Transverse colon (tissue), 4 donors: ENCODE measurements around the gene SLC25A43. TPM values are rescaled to one million over a fixed set of nuclear protein-coding genes. Genes with fewer than 3 reads are reported as not detected.
"Not testable (repeated sequence)": the region's sequence is repeated elsewhere in the genome, so short reads cannot be mapped to it uniquely, and the experiment has no call there.

Source experiments
- DNase-seq: peaks from one replicate; pipeline ENCODE4 v3.0.0-alpha.2; 2019
- H3K27ac ChIP-seq, 4 donors: fragments of 200-600 bp; sonication (generic); 2 replicates each; pipeline ENCODE4 v1.5.1; 2016 to 2018; ENCODE audit warnings: inconsistent platforms in 4 of 4
- H3K27me3 ChIP-seq: fragments of 200-600 bp; sonication (generic); 2 replicates; pipeline ENCODE4 v1.5.1; 2017; ENCODE audit warnings: inconsistent platforms
- H3K36me3 ChIP-seq, 4 donors: fragments of 200-600 bp; sonication (generic); 2 replicates each; pipeline ENCODE4 v1.5.1; 2017 to 2019; ENCODE audit warnings: inconsistent platforms in 4 of 4
- H3K4me1 ChIP-seq, 4 donors: fragments of 200-600 bp; sonication (generic); 2 replicates each; pipeline ENCODE4 v1.5.1; 2017 to 2020; ENCODE audit warnings: inconsistent platforms in 4 of 4
- H3K4me3 ChIP-seq, 4 donors: fragments of 200-600 bp; sonication (generic); 1 replicate in 1 of 4; 2 replicates in 3 of 4; pipeline versions ENCODE4 v1.5.1 to v1.6.1; 2017 to 2019; ENCODE audit warnings: inconsistent platforms in 4 of 4
- H3K9me3 ChIP-seq, 2 donors: fragments of 200-600 bp; sonication (generic); 2 replicates each; pipeline ENCODE4 v1.5.1; 2017 to 2019; ENCODE audit warnings: inconsistent platforms in 2 of 2
- EP300 ChIP-seq: sonication (generic); formaldehyde crosslinking; IDR thresholded peaks from one replicate; pipeline ENCODE4 v1.6.1; 2017; ENCODE audit warnings: antibody characterized with exemption, low read depth
- POLR2A ChIP-seq: fragments of 450-650 bp; IDR thresholded peaks from one replicate; pipeline ENCODE4 v1.6.1; 2016; ENCODE audit warnings: antibody characterized with exemption, mild to moderate bottlenecking, moderate library complexity
- POLR2AphosphoS5 ChIP-seq, 3 donors: sonication (generic); formaldehyde crosslinking; IDR thresholded peaks; one replicate each; pipeline ENCODE4 v1.6.1; 2016; ENCODE audit warnings: antibody characterized with exemption in 3 of 3
- WGBS, 2 donors: methylation state at CpG; one replicate each; pipeline ENCODE4 v1.1.5; 2018; ENCODE audit warnings: low coverage in 1 of 2; 5-methylcytosine and 5-hydroxymethylcytosine counted together
- in situ Hi-C, 4 donors: fragments of 200-750 bp; cut with MboI; loops; one replicate each; pipeline versions ENCODE4 v1.15.0 to v1.15.1; 2017; ENCODE audit warnings: low sequenced_read_pairs in 3 of 4, low pct_ligation_motif_present in 1 of 4, low pct_unique_long_range_greater_than_20kb in 1 of 4
- intact Hi-C: fragments of 100-400 bp; cut with DNase I; formaldehyde crosslinking; loops from one replicate; pipeline ENCODE4 v1.15.1; 2023; ENCODE audit warnings: low total_unique reads
- total RNA-seq, 4 donors: library from RNA; depleted of rRNA; stranded (reverse); fragments of >200 nt; gene quantifications; one replicate each; pipeline ENCODE4 v1.1.0, GENCODE V29; 2016
- TF ChIP-seq, protein P1 (sequence below), 5 experiments: fragments of 200-600 bp in 3 of 5; fragments of 450-650 bp in 2 of 5; sonication (generic) in 3 of 5; IDR thresholded peaks; 1 replicate in 2 of 5; 2 replicates in 3 of 5; pipeline ENCODE4 v1.5.1; 2016 to 2017; ENCODE audit warnings: antibody characterized with exemption in 5 of 5, inconsistent platforms in 3 of 5, mild to moderate bottlenecking in 2 of 5, moderate library complexity in 1 of 5

The SLC25A43 gene
- total RNA-seq, 4 donors from 2014 or later, result 23.3 to 46.4 (median 43.4) TPM

DNA sequence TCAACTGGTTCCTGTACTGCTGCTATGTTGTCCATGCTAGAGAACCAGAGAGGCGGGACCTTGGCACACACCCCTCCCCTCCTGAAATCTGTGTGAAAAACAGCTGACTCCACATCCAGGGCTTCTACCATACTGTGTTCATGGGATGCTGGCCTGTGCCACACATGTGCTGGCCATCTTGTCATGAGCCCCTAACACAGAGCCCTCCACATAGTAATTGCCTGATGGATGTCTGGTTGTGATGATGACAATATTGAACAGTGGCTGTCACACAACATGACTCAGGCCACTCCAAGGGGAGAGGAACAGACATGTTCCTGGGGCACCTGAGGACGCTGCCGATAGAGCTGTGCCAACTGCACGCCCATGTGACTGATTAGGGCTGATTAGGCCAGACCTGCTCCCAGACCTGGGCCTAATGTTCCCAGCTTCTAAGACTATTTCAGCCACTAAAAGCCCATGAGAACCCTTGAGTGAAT is 82.2 kb downstream of the SLC25A43 start:
- TF ChIP-seq, protein P1, sequence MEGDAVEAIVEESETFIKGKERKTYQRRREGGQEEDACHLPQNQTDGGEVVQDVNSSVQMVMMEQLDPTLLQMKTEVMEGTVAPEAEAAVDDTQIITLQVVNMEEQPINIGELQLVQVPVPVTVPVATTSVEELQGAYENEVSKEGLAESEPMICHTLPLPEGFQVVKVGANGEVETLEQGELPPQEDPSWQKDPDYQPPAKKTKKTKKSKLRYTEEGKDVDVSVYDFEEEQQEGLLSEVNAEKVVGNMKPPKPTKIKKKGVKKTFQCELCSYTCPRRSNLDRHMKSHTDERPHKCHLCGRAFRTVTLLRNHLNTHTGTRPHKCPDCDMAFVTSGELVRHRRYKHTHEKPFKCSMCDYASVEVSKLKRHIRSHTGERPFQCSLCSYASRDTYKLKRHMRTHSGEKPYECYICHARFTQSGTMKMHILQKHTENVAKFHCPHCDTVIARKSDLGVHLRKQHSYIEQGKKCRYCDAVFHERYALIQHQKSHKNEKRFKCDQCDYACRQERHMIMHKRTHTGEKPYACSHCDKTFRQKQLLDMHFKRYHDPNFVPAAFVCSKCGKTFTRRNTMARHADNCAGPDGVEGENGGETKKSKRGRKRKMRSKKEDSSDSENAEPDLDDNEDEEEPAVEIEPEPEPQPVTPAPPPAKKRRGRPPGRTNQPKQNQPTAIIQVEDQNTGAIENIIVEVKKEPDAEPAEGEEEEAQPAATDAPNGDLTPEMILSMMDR (IDR thresholded peaks at IDR 0.05), result no peak
- TF ChIP-seq POLR2A (no peak), POLR2AphosphoS5 (IDR thresholded peaks at IDR 0.05) (no peak), EP300 (no peak)
- Histone ChIP-seq H3K36me3 (no peaks in the 10 kb centered on the region), H3K9me3 (no peaks in the 10 kb centered on the region), H3K27ac (no peak overlapping the region), H3K27me3 (no peaks in the 10 kb centered on the region), H3K4me3 (no peak overlapping the region), H3K4me1 (peaks cover 0 to 9% (median 1%) of the 10 kb centered on the region in 4 donors)
- no peak for DNase-seq
- 70% methylated on average over 4 of the region's 4 CpGs; no CpG with 5 or more reads in 1 of the 2 donors for WGBS, 2 donors
- in situ Hi-C loops (no loop called here), intact Hi-C loops (no loop called here)

GRCh38 chrX:119482041-119482440 is 82.9 kb downstream of the SLC25A43 start:
- intact Hi-C loops, result no loop called here
- no peaks in the 10 kb centered on the region for H3K9me3 ChIP-seq
- peak overlapping the region in 3 of 4 donors; percentile 22 to 50 (median 24) for H3K4me3 ChIP-seq
- WGBS, 2 donors, result 6 to 64% methylated on average over 3 to 10 of the region's 10 CpGs
- no peaks in the 10 kb centered on the region for H3K27me3 ChIP-seq
- no peak for DNase-seq
- H3K36me3 ChIP-seq, result no peaks in the 10 kb centered on the region
- H3K27ac ChIP-seq, result peak overlapping the region; percentile 74 to 82 (median 78)
- H3K4me1 ChIP-seq, result peaks cover 0 to 9% (median 0%) of the 10 kb centered on the region in 4 donors
- no peak for TF ChIP-seq POLR2A
- TF ChIP-seq, protein P1 (IDR thresholded peaks at IDR 0.05), result no peak
- in situ Hi-C loops, result no loop called here

DNA sequence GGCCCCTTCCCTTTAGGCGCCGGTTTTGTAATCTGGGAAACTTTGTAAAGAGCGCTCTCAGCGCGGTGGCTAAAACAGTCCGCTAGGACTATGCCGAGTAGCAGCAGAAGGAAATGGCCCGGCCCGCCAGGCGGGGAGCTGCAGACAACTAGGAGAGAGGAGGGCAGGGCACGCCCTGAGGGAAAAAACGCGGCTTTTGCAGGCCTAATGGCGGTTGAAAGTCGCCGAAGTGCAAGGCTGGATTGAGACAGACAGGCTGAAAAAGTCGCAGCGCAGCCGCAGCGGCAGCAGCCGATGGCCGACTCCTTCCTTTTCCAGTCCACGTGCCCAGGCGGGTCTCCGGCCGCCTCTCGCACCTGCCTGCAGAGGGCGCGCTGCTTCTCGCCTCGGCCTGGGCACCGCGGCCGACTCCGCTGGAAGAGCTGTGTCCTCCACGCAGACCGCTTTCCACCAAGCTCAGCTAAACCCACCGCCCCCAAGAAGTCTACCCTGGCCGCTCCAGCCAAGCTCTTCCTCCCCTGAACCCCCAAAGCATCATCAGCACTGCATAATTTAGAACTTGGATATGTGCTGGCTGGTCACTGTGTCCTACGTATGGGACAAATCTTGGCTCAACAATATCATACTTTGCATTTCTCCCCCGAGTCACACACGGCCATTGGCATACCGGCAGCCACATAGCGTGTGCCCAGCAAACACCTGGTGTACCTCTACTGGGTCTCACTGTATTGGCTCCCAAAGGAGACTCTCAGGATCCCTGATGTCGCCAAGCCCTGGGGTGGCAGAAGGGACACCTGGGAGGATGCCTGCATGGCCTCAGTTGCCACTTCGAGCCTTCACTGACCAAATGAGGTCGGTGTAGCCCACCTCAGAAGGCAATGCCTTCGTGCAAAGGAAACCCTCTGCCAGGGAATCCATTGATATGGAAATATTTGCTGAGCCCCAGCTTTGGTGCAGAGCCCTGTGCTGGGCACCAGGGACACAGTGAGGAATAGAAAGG is 83.6 kb downstream of the SLC25A43 start:
- in situ Hi-C loops, result no loop called here
- peak overlapping the region; percentile 74 to 82 (median 78) for H3K27ac ChIP-seq
- H3K27me3 ChIP-seq, result no peaks in the 10 kb centered on the region
- peak; percentile 76 for DNase-seq
- intact Hi-C loops, result no loop called here
- H3K4me3 ChIP-seq, result peak overlapping the region in 3 of 4 donors; percentile 22 to 50 (median 24)
- no peaks in the 10 kb centered on the region for H3K36me3 ChIP-seq
- H3K9me3 ChIP-seq, result no peaks in the 10 kb centered on the region
- TF ChIP-seq EP300 (no peak), POLR2AphosphoS5 (IDR thresholded peaks at IDR 0.05) (peak in 1 of 3 donors; percentile 12), POLR2A (peak; percentile 5)
- TF ChIP-seq, protein P1 (IDR thresholded peaks at IDR 0.05), result peak; percentile 60 to 75 (median 65)
- peaks cover 0 to 9% (median 0%) of the 10 kb centered on the region in 4 donors for H3K4me1 ChIP-seq
- 0 to 49% methylated on average over 1 to 44 of the region's 48 CpGs for WGBS, 2 donors

- in situ Hi-C loops, result no loop called here
Observed at GRCh38 chrX:119486745-119487144, 87.6 kb downstream of the SLC25A43 start.

DNA sequence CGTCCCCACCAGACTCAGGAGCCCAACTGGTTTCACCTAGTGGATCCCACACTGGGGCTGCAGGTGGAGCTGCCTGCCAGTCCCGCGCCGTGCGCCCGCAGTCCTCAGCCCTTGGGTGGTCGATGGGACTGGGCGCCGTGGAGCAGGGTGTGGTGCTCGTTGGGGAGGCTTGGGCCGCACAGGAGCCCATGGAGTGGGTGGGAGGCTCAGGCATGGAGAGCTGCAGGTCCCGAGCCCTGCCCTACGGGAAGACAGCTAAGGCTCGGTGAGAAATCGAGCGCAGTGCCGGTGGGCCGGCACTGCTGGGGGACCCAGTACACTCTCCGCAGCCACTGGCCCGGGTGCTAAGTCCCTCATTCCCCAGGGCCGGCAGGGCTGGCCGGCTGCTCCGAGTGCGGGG is 88.6 kb downstream of the SLC25A43 start:
- H3K36me3 ChIP-seq, H3K4me3 ChIP-seq, in situ Hi-C loops, H3K27ac ChIP-seq, H3K4me1 ChIP-seq, H3K27me3 ChIP-seq, intact Hi-C loops, H3K9me3 ChIP-seq, DNase-seq: not testable (repeated sequence)
- 93% methylated on average over 24 of the region's 24 CpGs; no CpG with 5 or more reads in 1 of the 2 donors for whole genome bisulfite sequencing, 2 donors

More at GRCh38 chrX:119486745-119487144, 87.6 kb downstream of the SLC25A43 start:
- Histone ChIP-seq H3K27ac (no peak overlapping the region), H3K27me3 (no peaks in the 10 kb centered on the region), H3K9me3 (no peaks in the 10 kb centered on the region), H3K4me3 (no peak overlapping the region), H3K36me3 (no peaks in the 10 kb centered on the region), H3K4me1 (peaks cover 0 to 10% (median 0%) of the 10 kb centered on the region in 4 donors)
- no peak for TF ChIP-seq POLR2AphosphoS5 (IDR thresholded peaks at IDR 0.05)
- no peak for DNase-seq
- WGBS, 2 donors, result 57% methylated on average over 11 of the region's 11 CpGs; no CpG with 5 or more reads in 1 of the 2 donors
- intact Hi-C loops, result no loop called here
